ENCODE results near the gene TTF2.
A peak's percentile ranks its signal among the peaks of the same experiment; 100 is the strongest.

TTF2 gene

DNA sequence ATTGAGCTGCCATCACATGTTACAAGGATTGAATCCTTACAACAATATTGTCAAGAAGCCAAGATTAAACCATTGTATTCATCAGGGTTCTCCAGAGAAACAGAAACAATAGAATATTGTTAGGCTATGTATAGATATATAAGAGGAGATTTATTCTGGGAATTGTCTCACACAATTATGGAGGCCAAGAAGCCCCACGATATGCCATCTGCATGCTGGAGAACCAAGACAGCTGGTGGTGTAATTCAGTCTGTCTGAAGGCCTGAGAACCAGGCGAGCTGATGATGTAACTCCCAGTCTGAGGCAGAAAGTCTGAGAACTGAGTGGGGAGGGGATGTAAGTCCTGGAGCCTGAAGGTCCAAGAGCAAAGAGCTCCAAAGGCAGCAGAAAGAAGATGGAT, 14.5 kb upstream of the TTF2 start:
- DNase-seq (ENCODE audit: low read depth in 2 of 2) = no peak

DNA sequence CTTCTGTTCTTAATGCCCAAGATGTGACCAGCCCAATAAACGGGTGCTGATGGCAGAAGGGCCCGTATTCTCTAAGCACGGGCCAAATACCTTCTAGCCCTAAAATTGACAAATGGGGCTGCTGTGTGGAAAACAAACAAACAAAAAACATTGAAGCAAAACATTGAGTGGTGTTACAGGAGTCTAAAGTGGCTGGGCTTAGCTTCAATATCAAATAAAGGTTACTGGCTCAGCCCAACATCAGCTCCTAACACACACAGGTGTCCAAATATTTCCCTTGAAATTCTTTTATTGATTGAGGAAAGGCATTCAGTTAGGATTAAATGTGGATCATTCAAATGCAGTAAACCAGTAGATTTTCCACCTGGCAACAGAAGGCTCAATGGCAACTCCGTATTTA, 13.3 kb upstream of the TTF2 start:
- DNase-seq (ENCODE audit: low read depth in 2 of 2) = no peak

DNA sequence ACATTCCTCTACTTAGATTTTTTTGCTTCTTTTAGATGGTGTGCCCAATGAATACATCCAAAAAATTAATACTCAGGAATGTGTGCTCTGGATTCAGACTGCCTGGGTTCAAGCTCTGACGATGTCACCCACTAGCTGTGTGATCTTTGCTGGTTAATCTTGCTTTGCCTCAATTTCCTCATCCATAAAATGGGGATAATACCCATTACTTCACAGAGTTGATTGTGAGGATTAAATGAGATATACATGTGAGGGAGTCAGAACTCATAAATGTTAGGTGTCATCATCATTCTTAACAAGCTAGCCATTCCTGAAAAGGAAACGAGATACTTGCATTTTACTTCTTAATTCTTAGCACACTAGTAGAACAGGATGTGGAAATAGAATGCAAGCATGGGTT, 12.9 kb upstream of the TTF2 start:
- DNase-seq (ENCODE audit: low read depth in 2 of 2) = no peak

DNA sequence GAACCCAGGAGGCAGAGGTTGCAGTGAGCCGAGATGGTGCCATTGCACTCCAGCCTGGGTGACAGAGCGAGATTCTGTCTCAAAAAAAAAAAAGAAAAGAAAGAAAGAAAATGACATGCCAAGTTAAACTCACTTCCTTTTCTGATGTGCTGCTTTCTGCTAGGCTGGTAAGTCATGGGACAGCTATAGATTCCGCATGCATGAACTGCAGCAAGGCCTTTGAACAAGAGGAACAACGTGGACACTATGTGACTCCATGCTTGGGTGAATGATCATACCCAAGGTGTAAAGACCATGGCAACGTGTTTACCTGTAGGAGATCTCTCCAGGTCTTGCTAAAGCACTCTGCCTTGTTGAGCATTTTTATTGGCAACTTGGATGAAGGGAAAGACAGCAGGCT, 10.3 kb upstream of the TTF2 start:
- no peak for DNase-seq (ENCODE audit: low read depth in 2 of 2)

DNA sequence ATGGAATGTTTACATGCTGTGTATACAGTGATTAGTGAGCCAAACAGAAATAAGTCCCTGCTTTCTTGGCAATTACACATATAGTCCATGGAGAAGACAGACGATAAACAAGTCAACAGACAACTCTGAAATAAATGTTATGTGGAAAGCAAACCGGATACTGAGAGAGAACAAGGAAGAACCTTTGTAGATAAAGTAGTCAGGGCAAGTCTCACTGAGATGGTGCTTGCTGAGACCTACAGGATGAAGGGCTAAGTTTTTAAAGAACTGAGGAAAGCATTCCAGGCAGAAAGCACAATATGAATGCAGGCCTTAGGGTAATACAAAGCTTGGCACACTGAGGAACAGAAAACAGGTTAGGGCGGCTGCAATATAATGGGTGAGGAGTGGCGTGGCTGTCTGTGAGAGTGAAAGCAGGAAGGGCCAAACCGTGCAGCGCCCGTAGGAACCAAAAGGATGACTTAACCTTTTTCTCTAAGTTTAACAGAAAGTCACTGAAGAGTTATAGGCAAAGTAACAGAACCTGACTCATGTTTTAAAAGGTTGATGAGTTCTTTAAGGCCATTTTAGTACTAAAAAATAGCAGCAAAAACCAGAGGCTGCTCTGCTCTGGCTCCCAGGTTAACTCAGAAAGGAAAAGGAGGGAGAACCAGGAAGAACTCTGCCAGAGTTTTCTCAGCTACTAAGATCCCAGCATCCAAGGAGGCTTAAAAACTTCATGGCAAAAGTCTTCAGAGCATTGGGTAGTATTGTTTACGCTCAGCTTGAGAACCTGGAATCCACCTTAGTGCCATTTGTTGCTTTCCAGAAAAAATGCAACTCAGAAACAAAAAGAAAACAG, 8.7 kb upstream of the TTF2 start:
- DNase-seq (ENCODE audit: low read depth in 2 of 2) = peak in 1 of 2 donors; percentile 16

DNA sequence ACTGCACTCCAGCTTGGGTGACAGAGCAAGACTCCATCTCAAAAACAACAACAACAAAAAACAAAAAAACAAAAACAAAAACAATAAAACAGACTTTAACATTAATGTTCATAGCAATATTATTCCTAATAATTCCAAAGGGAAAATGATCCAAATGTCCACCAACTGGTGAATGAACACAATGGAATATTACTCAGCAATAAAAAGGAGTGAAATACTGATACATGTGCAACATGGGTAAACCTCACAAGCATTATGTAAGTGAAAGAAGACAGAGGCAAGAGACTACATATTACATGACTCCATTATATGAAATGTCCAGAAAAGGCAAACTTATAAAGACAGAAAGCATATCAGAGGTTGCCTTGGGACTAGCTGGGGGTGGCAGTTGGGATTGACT, 6.1 kb upstream of the TTF2 start:
- DNase-seq (ENCODE audit: low read depth in 2 of 2) = no peak

DNA sequence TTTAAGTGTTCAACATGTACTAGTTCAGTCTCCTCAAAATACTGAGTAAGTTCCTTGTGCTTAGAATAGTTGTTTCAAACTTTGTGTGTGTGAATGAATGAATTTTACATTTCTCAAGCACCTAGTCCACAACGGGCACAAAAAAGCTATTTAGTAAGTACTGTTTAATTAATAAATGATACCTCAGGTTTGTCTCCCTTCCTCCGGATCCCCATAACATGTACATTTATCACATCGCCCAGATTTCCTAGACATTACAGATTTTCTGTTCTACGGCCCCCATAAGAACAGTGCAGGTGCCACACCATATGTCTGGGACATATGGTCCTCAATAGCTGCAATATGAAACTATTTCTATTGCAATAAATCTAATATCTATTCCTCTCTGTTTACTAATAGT, 1.3 kb upstream of the TTF2 start:
- no peak for DNase-seq (ENCODE audit: low read depth in 2 of 2)

DNA sequence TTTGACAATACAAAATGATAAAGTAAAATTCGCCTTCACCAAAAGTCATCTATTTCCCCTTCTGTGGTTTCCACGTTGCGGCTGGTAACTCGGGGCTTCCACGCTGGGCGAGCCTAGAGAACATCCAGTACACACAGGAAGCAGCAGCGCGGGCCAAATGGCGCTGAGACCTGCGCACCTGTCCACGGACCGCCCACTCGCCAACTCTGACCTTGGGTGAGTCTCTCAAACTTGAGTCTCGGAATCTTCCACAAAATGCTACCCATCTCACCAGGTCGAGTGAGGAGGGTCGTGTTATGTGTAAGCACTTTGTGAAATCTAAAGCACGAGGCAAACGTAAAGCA, 820 bp upstream of the TTF2 start:
- DNase-seq (ENCODE audit: low read depth in 2 of 2) = peak; percentile 60 to 69

DNA sequence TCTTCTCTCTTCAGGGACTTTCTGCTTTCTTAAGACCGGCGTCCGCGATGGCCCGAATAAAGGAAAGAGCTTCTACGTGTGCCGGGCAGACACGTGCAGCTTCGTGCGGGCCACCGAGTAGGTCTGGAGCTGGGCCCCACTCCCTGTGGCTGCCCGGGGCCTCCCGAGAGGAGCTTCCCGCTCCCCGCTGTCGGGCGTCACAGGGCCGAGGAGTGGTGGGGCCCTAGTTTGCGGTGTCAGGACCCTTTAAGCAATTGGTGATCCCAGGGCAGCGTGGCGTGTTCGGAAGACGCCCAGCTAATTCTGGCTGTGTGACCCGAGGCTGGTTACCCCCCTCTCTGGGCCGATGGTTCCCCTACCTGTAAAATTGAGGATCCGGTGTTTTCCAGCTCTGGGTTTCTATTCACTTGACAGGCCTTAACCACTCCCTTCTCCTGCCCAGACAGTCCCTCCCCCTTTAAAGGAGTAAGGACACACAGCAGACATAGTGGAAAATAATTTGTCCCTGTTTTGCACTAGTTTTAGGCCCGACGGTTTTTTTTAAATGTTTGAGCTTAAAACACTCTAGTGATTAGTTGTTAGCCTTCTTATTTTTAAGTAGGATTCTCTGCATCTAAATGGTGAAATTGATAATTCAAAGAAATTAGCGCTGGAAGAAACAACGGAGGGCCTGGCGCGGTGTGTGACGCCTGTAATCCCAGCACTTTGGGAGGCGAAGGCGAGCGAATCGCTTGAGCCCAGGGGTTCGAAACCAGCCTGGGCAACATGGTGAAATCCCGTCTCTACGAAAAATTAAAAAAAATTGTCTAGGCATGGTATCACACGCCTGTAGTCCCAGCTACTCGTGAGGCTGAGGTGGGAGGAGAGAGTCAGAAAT, 553 bp downstream of the TTF2 start:
- DNase-seq (ENCODE audit: low read depth in 2 of 2) = peak in 1 of 2 donors; percentile 24

DNA sequence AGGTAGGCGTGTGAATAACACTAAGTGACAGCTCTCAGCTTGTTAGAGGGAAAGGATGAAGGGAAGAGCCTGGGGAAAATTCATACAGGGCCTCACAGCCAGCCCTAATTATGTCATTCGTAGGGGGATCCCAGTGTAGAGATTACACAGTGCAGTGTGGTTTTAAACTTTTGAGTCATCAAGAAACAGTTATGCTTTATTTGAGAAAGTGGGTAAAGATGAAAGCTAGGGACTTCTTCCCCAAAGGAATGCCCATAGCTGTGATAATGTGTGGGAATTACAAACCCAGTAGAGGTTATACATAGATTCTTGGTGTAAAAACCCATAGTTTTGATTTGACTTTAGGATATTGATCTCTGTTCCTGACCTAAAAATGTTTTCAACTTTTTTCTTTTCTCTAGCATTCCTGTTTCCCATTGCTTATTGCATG, 1.9 kb downstream of the TTF2 start:
- no peak for DNase-seq (ENCODE audit: low read depth in 2 of 2)

DNA sequence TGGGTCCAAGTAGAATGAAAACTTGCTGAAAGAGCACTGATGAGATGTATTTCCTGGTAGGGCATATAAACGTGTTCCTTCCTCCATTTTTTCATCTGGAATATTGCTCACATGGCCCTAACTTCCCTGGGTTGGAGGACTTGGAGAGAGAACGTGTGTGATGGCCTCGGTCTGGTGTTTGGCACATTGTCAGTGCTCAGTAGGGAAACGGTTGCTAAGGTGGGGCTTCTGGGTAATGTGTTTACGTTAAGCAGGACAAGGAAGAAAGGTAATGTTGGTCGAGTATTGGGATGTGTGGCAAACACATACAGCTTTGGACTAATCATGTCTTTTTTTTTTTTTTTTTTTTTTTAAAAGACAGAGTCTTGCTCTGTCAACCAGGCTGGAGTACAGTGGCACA, 6.2 kb downstream of the TTF2 start:
- no peak for DNase-seq (ENCODE audit: low read depth in 2 of 2)

DNA sequence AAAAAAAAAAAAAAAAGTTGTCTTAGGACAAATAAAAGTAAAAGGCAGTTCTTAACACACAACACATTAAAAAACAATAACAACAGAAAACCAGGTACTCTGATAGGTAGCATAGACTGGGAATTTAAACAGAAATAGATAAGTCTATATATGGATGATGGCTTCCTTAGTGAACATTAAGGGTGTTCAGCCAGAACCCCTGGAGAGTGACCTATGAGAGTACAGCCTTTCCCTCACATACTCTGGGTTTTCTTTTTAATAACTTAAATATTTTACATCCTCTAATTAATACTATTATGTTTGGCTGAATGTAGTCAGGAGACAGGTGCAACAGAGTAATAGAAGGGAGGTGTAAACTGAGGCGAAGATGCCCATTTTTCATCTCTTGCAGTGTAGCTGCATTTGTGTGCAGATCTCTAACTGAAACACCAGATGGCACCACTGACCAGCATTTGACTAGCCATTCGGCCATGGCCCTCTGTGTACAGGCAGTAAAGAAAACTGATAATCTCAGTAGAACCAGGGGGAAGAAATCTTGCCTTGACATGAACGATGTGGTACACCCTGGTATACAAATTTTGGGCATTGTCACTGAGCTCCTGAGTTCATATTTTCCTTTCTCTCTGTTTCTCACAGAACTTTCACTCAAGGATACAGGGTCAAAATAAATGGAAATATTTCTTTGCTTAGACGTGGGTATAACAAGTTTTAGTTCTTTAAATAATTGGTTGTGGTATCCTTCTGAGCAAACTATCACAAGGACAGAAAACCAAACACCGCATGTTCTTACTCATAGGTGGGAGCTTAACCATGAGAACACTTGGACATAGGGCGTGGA, 7.6 kb downstream of the TTF2 start:
- DNase-seq (ENCODE audit: low read depth in 2 of 2) = no peak

DNA sequence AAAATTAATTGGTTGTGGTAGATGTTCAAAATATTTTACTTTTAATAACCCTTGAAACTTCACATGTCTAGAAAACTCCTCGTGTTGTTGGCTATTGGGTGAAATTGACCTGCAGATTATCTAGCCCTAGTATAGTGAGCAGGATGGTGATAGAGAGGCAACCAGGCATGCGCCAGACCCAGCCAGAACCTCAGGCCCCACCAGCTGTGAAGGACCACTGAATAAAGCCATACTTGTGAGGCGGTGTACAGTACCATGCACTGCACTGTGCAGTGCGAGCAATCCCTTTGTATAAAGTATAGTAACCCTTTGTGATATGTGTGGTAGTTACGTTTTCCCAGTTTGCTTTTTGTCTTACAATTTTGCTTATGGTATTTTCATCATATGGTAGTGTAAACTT, 8.5 kb downstream of the TTF2 start:
- DNase-seq (ENCODE audit: low read depth in 2 of 2) = no peak

DNA sequence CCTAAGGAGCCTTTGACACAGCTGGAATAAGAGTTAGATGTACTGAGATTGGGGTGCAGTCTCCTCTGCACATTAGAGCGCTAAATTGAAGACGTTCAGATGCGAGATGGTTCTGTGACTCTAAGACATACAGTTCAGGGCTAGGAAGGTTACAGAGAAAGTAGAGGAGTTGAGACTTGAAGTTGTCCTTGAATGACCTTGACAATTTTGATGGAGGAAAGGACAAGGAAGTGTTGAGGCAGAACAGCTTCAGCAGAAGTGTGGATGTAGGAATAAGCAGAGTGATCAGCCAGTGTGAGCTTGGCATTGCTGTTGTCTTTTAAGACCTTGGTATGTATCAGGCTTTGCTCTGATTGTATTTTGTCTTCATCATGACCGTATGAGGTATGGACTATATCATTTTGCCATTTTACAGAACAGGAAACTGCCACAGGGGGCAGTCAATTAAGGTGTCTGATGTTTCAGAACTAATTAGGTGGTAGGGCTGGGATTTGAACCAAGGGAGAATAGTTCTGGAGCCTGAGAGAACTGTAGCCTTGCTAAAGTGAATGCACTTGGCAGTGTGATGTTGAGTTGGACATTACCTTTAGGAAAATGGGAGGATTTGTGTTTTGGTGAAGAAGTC, 9.2 kb downstream of the TTF2 start:
- DNase-seq (ENCODE audit: low read depth in 2 of 2) = no peak

DNA sequence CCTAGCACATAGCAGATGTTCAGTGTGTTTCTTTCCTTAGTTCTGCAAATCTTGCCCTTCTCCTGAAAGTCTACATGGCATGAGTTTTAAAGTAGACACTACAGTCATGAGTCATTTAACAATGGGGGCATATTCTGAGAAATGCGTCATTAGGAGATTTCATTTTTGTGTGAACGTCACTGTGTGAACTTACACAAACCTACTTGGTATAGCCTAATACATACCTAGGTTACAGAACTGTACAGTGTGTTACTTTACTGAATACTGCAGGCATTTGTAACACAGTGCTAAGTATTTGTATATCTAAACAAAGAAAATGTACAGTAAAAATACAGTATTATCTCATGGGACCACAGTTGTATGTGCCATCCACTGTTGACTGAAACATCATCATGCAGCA, 10.0 kb downstream of the TTF2 start:
- DNase-seq (ENCODE audit: low read depth in 2 of 2) = no peak

DNA sequence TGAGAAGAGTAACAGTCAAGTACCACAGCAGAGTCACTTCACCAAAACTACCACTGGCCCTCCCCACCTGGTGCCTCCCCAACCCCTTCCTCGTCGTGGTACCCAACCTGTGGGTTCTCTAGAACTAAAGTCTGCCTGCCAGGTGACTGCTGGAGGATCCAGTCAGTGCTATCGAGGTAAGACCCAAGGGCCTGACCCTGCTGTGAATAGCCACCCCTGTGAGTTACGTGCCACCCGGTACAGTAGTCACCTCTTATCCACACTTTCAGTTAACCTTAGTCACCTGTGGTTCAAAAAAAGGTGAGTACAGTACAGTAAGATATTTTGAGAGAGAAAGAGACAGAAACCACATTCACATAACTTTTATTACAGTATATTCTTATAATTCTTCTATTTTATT, 16.5 kb downstream of the TTF2 start:
- DNase-seq (ENCODE audit: low read depth in 2 of 2) = no peak

DNA sequence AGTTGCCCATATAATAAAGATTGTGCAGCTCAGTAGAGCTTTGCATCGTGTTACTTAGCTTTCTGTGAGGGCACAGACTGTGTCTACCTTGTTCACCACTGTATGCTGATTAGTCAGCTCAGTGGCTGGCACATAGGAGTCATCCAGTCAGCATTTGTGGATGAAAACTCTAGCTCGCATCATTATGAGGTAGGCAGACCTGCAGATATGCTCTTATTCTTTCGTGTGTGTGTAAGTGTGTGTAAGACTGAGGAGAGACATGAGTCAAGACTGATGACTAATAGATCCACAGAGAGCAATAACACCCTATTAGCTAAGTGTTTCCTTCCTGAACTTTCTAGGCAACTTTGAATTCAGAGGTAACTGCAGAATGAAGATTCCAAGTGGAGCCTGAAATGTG, 17.1 kb downstream of the TTF2 start:
- peak in 1 of 2 donors; percentile 55 for DNase-seq (ENCODE audit: low read depth in 2 of 2)

DNA sequence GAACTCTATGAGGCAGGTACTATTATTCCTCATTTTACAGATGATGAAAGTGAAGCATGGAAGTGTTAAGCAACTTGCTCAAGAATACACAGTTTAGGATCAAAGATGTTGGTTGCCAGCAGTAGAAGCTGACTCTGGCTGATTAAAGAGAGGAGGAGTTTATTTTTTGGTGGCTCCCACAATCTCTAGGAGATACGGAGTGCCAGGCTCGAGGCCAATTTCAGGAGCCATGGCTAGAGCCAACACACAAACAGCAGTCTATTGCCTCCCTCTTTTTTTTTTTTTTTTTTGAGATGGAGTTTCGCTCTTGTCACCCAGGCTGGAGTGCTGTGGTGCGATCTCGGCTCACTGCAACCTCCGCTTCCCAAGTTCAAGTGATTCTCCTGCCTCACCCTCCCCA, 19.6 kb downstream of the TTF2 start:
- DNase-seq (ENCODE audit: low read depth in 2 of 2) = no peak

DNA sequence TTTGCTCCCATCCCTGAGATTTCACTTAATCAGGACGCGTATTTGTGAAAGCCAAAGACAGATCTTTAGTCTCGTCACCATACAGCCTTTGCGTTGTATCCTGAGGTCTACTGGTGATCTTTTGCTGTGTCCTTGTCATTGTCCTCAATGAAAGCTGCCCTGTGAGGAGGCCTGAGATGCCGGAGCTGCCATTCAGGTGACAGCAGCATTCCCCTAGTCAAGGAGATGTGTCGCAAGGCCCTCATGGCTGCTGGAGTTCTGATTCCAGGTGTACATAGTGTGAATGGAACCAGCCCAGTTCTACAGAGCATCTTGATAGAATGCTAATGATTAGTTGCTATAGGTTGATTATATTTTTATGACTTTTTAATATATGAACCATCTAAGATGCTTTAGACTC, 24.1 kb downstream of the TTF2 start:
- DNase-seq (ENCODE audit: low read depth in 2 of 2) = no peak

DNA sequence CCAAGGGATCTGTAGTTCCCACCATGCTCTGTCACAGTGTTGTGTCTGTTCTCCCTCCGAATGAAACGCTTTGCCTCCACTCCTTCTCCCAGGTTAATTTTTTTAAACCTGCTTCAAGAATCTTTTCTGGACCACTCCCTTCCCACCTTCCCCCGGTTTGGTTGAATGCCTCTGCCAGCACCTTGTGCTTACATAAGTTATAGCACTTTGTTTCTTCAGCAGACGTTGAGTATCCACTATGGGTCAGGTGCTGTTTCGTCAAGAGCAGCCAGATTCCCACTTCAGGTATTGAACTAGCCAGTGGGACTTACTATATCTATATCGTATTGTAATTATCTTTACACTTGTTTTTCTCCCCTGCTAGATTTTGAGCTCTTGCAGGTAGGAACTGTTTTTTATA, 27.6 kb downstream of the TTF2 start:
- no peak for DNase-seq (ENCODE audit: low read depth in 2 of 2)

DNA sequence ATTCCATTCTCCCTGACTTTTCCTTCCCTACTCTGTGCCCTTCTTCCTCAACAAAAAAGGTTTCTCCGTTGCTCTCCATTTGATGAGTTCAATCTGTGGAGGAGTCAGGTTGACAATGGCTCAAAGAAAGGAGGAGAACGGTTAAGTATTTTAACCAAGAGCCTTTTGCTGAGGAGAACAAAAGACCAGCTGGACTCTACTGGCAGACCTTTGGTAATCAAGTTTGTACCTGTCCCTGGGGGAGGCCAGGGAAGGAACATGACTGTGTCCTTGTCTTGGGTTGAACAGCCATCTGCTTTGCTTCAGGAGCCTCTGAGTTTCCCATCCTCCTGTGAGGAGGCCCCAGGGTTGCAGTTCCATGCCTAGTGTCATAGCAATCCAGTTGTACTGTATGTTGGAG, 29.9 kb downstream of the TTF2 start:
- no peak for DNase-seq (ENCODE audit: low read depth in 2 of 2)

DNA sequence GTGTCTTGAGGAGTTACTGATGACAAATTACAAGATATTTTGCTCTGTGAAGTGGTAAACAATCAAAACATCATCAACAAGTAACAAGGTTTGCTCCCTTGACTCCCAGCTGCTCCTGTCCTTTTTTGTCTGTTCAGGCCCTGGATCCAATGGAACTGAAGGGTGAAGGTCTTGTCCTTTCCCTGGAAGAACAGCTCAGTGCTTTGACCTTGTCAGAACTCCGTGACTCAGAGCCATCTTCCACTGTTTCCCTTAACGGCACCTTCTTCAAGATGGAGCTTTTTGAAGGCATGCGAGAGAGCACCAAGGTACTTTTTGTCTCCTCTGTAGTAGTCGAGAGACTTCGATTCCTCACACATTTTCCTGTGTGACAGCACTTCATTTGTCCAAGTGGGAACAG, 32.5 kb downstream of the TTF2 start:
- no peak for DNase-seq (ENCODE audit: low read depth in 2 of 2)

All from stimulated activated CD4-positive, alpha-beta T cell treated with anti-CD3 and anti-CD28 coated beads, Interleukin-4, amount 100 ng/mL, for 48 hours (primary cell).